Measurements from ENCODE around the gene KIF18A. TPM values are rescaled to one million over a fixed set of nuclear protein-coding genes. Genes with fewer than 3 reads are reported as not detected.

Gene KIF18A
- total RNA-seq, 1 experiment from 2014 or later, result 20.6 TPM

- ATAC-seq (no peak), DNase-seq (ENCODE audit: low spot score) (no peak)
- no peaks in the 10 kb centered on the region for H3K4me1 Mint-ChIP-seq
- ChIA-PET POLR2A (no interaction called here), CTCF (no interaction called here)
- peaks cover 42% of the 10 kb centered on the region for H3K9me3 Mint-ChIP-seq
- H3K36me3 Mint-ChIP-seq, result peaks cover 41% of the 10 kb centered on the region
- H3K27ac Mint-ChIP-seq, result no peak overlapping the region
- no peak overlapping the region for H3K4me3 Mint-ChIP-seq
- TF ChIP-seq RELA (CRISPR knock-in tag; IDR thresholded peaks at IDR 0.05; ENCODE audit: borderline replicate concordance) (no peak), GRHL2 (CRISPR knock-in tag; IDR thresholded peaks at IDR 0.05; ENCODE audit: insufficient replicate concordance, severe bottlenecking) (no peak), TP53 (CRISPR knock-in tag; IDR thresholded peaks at IDR 0.05) (no peak), CREB1 (CRISPR knock-in tag; IDR thresholded peaks at IDR 0.05) (no peak), ATF3 (CRISPR knock-in tag; conservative IDR thresholded peaks at IDR 0.05) (no peak), ZNF671 (CRISPR knock-in tag; IDR thresholded peaks at IDR 0.05) (no peak), PREB (CRISPR knock-in tag; IDR thresholded peaks at IDR 0.05; ENCODE audit: borderline replicate concordance) (no peak), MAX (CRISPR knock-in tag; IDR thresholded peaks at IDR 0.05) (no peak), ERG (CRISPR knock-in tag; IDR thresholded peaks at IDR 0.05) (no peak), ZSCAN18 (CRISPR knock-in tag; IDR thresholded peaks at IDR 0.05) (no peak), SP1 (CRISPR knock-in tag; conservative IDR thresholded peaks at IDR 0.05) (no peak), ZNF425 (CRISPR knock-in tag; conservative IDR thresholded peaks at IDR 0.05) (no peak), TCF7 (CRISPR knock-in tag; IDR thresholded peaks at IDR 0.05; ENCODE audit: low read depth) (no peak), OVOL2 (CRISPR knock-in tag; IDR thresholded peaks at IDR 0.05; ENCODE audit: borderline replicate concordance) (no peak), RORB (CRISPR knock-in tag; IDR thresholded peaks at IDR 0.05) (no peak), AR (CRISPR knock-in tag; IDR thresholded peaks at IDR 0.05) (no peak), PRDM15 (CRISPR knock-in tag; IDR thresholded peaks at IDR 0.05) (no peak), CDX4 (CRISPR knock-in tag; IDR thresholded peaks at IDR 0.05; ENCODE audit: borderline replicate concordance) (no peak)
- TF ChIP-seq, protein P1, sequence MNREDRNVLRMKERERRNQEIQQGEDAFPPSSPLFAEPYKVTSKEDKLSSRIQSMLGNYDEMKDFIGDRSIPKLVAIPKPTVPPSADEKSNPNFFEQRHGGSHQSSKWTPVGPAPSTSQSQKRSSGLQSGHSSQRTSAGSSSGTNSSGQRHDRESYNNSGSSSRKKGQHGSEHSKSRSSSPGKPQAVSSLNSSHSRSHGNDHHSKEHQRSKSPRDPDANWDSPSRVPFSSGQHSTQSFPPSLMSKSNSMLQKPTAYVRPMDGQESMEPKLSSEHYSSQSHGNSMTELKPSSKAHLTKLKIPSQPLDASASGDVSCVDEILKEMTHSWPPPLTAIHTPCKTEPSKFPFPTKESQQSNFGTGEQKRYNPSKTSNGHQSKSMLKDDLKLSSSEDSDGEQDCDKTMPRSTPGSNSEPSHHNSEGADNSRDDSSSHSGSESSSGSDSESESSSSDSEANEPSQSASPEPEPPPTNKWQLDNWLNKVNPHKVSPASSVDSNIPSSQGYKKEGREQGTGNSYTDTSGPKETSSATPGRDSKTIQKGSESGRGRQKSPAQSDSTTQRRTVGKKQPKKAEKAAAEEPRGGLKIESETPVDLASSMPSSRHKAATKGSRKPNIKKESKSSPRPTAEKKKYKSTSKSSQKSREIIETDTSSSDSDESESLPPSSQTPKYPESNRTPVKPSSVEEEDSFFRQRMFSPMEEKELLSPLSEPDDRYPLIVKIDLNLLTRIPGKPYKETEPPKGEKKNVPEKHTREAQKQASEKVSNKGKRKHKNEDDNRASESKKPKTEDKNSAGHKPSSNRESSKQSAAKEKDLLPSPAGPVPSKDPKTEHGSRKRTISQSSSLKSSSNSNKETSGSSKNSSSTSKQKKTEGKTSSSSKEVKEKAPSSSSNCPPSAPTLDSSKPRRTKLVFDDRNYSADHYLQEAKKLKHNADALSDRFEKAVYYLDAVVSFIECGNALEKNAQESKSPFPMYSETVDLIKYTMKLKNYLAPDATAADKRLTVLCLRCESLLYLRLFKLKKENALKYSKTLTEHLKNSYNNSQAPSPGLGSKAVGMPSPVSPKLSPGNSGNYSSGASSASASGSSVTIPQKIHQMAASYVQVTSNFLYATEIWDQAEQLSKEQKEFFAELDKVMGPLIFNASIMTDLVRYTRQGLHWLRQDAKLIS (CRISPR knock-in tag; IDR thresholded peaks at IDR 0.05; ENCODE audit: borderline replicate concordance), result no peak
- peaks cover 8% of the 10 kb centered on the region for H3K27me3 Mint-ChIP-seq (ENCODE audit: low read depth)
These were observed 34.8 kb upstream of the KIF18A start for GRCh38 chr11:28142724-28143123.
